ENCODE measurements around the gene LHFPL2.

The LHFPL2 gene

GRCh38 chr5:78553580-78554353 lies 94.8 kb downstream of the LHFPL2 start:
- Mint-ChIP-seq H3K4me1 (ENCODE audit: low read depth) (peaks cover 5% of the 10 kb centered on the region), H3K36me3 (ENCODE audit: low read depth) (no peaks in the 10 kb centered on the region), H3K27me3 (peaks cover 10% of the 10 kb centered on the region), H3K9me3 (no peaks in the 10 kb centered on the region), H3K27ac (no peak overlapping the region), H3K4me3 (no peak overlapping the region)

- H3K4me1 Mint-ChIP-seq (ENCODE audit: low read depth): peaks cover 5% of the 10 kb centered on the region
- no peaks in the 10 kb centered on the region for H3K36me3 Mint-ChIP-seq (ENCODE audit: low read depth)
- peaks cover 10% of the 10 kb centered on the region for H3K27me3 Mint-ChIP-seq
- H3K9me3 Mint-ChIP-seq: no peaks in the 10 kb centered on the region
- H3K27ac Mint-ChIP-seq: no peak overlapping the region
- no peak overlapping the region for H3K4me3 Mint-ChIP-seq
Observed at GRCh38 chr5:78552729-78553342, 95.7 kb downstream of the LHFPL2 start.

- no peaks in the 10 kb centered on the region for H3K9me3 Mint-ChIP-seq
- no peak overlapping the region for H3K4me3 Mint-ChIP-seq
- H3K36me3 Mint-ChIP-seq (ENCODE audit: low read depth): no peaks in the 10 kb centered on the region
- peaks cover 5% of the 10 kb centered on the region for H3K4me1 Mint-ChIP-seq (ENCODE audit: low read depth)
- H3K27me3 Mint-ChIP-seq: peaks cover 6% of the 10 kb centered on the region
- H3K27ac Mint-ChIP-seq: no peak overlapping the region
Observed at GRCh38 chr5:78550891-78551290, 97.7 kb downstream of the LHFPL2 start.

- no peak overlapping the region for H3K27ac Mint-ChIP-seq
- no peaks in the 10 kb centered on the region for H3K36me3 Mint-ChIP-seq (ENCODE audit: low read depth)
- H3K4me1 Mint-ChIP-seq (ENCODE audit: low read depth): peaks cover 5% of the 10 kb centered on the region
- H3K27me3 Mint-ChIP-seq: no peaks in the 10 kb centered on the region
- no peaks in the 10 kb centered on the region for H3K9me3 Mint-ChIP-seq
- no peak overlapping the region for H3K4me3 Mint-ChIP-seq
Observed at GRCh38 chr5:78549043-78549442, 99.5 kb downstream of the LHFPL2 start.

GRCh38 chr5:78547731-78548615 lies 100.6 kb downstream of the LHFPL2 start:
- Mint-ChIP-seq H3K4me3 (no peak overlapping the region), H3K9me3 (no peaks in the 10 kb centered on the region), H3K36me3 (ENCODE audit: low read depth) (no peaks in the 10 kb centered on the region), H3K4me1 (ENCODE audit: low read depth) (peaks cover 2% of the 10 kb centered on the region), H3K27ac (no peak overlapping the region), H3K27me3 (no peaks in the 10 kb centered on the region)

GRCh38 chr5:78547183-78547582 lies 101.4 kb downstream of the LHFPL2 start:
- Mint-ChIP-seq H3K4me3 (no peak overlapping the region), H3K27ac (no peak overlapping the region), H3K27me3 (no peaks in the 10 kb centered on the region), H3K9me3 (no peaks in the 10 kb centered on the region), H3K36me3 (ENCODE audit: low read depth) (no peaks in the 10 kb centered on the region), H3K4me1 (ENCODE audit: low read depth) (no peaks in the 10 kb centered on the region)

GRCh38 chr5:78546276-78546996 lies 102.1 kb downstream of the LHFPL2 start:
- no peaks in the 10 kb centered on the region for H3K27me3 Mint-ChIP-seq
- H3K4me1 Mint-ChIP-seq (ENCODE audit: low read depth): no peaks in the 10 kb centered on the region
- H3K36me3 Mint-ChIP-seq (ENCODE audit: low read depth): no peaks in the 10 kb centered on the region
- H3K27ac Mint-ChIP-seq: no peak overlapping the region
- H3K4me3 Mint-ChIP-seq: no peak overlapping the region
- no peaks in the 10 kb centered on the region for H3K9me3 Mint-ChIP-seq

GRCh38 chr5:78545406-78545805 lies 103.2 kb downstream of the LHFPL2 start:
- no peak overlapping the region for H3K4me3 Mint-ChIP-seq
- no peaks in the 10 kb centered on the region for H3K36me3 Mint-ChIP-seq (ENCODE audit: low read depth)
- no peak overlapping the region for H3K27ac Mint-ChIP-seq
- H3K4me1 Mint-ChIP-seq (ENCODE audit: low read depth): no peaks in the 10 kb centered on the region
- H3K27me3 Mint-ChIP-seq: no peaks in the 10 kb centered on the region
- no peaks in the 10 kb centered on the region for H3K9me3 Mint-ChIP-seq

GRCh38 chr5:78544561-78545201 lies 103.9 kb downstream of the LHFPL2 start:
- H3K9me3 Mint-ChIP-seq: no peaks in the 10 kb centered on the region
- no peak overlapping the region for H3K27ac Mint-ChIP-seq
- no peaks in the 10 kb centered on the region for H3K27me3 Mint-ChIP-seq
- H3K4me1 Mint-ChIP-seq (ENCODE audit: low read depth): no peaks in the 10 kb centered on the region
- no peak overlapping the region for H3K4me3 Mint-ChIP-seq
- no peaks in the 10 kb centered on the region for H3K36me3 Mint-ChIP-seq (ENCODE audit: low read depth)

GRCh38 chr5:78543916-78544315 lies 104.7 kb downstream of the LHFPL2 start:
- no peaks in the 10 kb centered on the region for H3K9me3 Mint-ChIP-seq
- H3K4me3 Mint-ChIP-seq: no peak overlapping the region
- H3K27ac Mint-ChIP-seq: no peak overlapping the region
- H3K4me1 Mint-ChIP-seq (ENCODE audit: low read depth): no peaks in the 10 kb centered on the region
- H3K36me3 Mint-ChIP-seq (ENCODE audit: low read depth): no peaks in the 10 kb centered on the region
- no peaks in the 10 kb centered on the region for H3K27me3 Mint-ChIP-seq

- Mint-ChIP-seq H3K27ac (no peak overlapping the region), H3K4me3 (no peak overlapping the region), H3K27me3 (no peaks in the 10 kb centered on the region), H3K36me3 (ENCODE audit: low read depth) (no peaks in the 10 kb centered on the region), H3K9me3 (no peaks in the 10 kb centered on the region), H3K4me1 (ENCODE audit: low read depth) (no peaks in the 10 kb centered on the region)
Observed at GRCh38 chr5:78543292-78543691, 105.3 kb downstream of the LHFPL2 start.

- H3K4me1 Mint-ChIP-seq (ENCODE audit: low read depth): no peaks in the 10 kb centered on the region
- H3K9me3 Mint-ChIP-seq: no peaks in the 10 kb centered on the region
- no peaks in the 10 kb centered on the region for H3K27me3 Mint-ChIP-seq
- no peak overlapping the region for H3K27ac Mint-ChIP-seq
- no peaks in the 10 kb centered on the region for H3K36me3 Mint-ChIP-seq (ENCODE audit: low read depth)
- H3K4me3 Mint-ChIP-seq: no peak overlapping the region
Observed at GRCh38 chr5:78542321-78542840, 106.2 kb downstream of the LHFPL2 start.

GRCh38 chr5:78541086-78541654 lies 107.4 kb downstream of the LHFPL2 start:
- Mint-ChIP-seq H3K4me3 (no peak overlapping the region), H3K9me3 (no peaks in the 10 kb centered on the region), H3K27ac (no peak overlapping the region), H3K27me3 (no peaks in the 10 kb centered on the region), H3K4me1 (ENCODE audit: low read depth) (no peaks in the 10 kb centered on the region), H3K36me3 (ENCODE audit: low read depth) (no peaks in the 10 kb centered on the region)
